K562 (cell line): Measurements from ENCODE around the gene PDGFC. TPM values are rescaled to one million over a fixed set of nuclear protein-coding genes. Genes with fewer than 3 reads are reported as not detected.

Experiments used
- BRF1 ChIP-seq: IDR thresholded peaks from 3 replicates; pipeline ENCODE4 v1.6.1; 2011; ENCODE audit warnings: borderline replicate concordance, mild to moderate bottlenecking; ENCODE audit not compliant: insufficient read length; ENCODE audit errors: extremely low read depth
- DACH1 ChIP-seq: fragments of 450-650 bp; IDR thresholded peaks from 2 replicates; pipeline ENCODE4 v1.6.1; 2018; ENCODE audit not compliant: partially characterized antibody
- polyA plus RNA-seq, 8 experiments: library from polyadenylated mRNA; depleted of rRNA in 4 of 8; stranded (reverse) in 5 of 8; unstranded in 3 of 8; fragments of >200 nt; fragmentation: Nextera tagmentation in 2 of 8; fragmentation: Illumina TruSeq in 1 of 8; extraction: Ambion mirVana in 2 of 8; extraction: Trizol in 1 of 8; gene quantifications; 2 replicates each; pipeline versions ENCODE4 v1.2.1 to v1.2.3, GENCODE V29; 2011 to 2014; ENCODE audit warnings: inconsistent platforms in 1 of 8, missing spikeins in 1 of 8
- total RNA-seq, 7 experiments: library from RNA; depleted of rRNA in 6 of 7; stranded (reverse); fragments of >200 nt in 6 of 7; fragmentation: Illumina TruSeq in 2 of 7; extraction: Trizol in 2 of 7; gene quantifications; 2 replicates each; pipeline versions ENCODE4 v1.2.1 to v1.2.3, GENCODE V29; 2011 to 2021; ENCODE audit warnings: low replicate concordance in 1 of 7
- TF ChIP-seq, protein P1 (sequence below): fragments of 200-600 bp; sonication (generic); IDR thresholded peaks from one replicate; pipeline ENCODE4 v1.6.1; 2012; ENCODE audit warnings: mild to moderate bottlenecking, low read depth, low read length, inconsistent platforms

Gene PDGFC
- total and polyA plus RNA-seq, 9 of the 15 experiments (the other 6 are each of a cell fraction or from before 2014, with no cell fraction given), result not detected

DNA sequence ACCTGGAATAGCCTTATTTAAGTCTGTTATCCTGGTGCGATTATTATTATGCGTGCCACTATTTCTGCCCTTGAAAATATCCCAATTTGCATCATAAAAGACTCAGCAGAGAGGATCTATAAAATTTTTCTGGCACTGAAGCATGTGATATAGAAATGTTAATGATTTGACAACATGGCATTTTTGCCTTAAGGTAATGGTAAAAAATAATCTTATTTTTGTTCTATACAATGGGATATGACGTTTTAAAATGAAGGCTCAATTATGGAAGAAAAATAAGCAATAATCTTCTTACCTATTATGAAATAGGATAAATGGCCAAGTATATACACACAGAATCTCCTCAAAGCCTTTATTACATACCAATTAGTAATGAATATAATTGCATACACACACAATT lies 113.5 kb downstream of the PDGFC start (continued):
- TF ChIP-seq, protein P1, sequence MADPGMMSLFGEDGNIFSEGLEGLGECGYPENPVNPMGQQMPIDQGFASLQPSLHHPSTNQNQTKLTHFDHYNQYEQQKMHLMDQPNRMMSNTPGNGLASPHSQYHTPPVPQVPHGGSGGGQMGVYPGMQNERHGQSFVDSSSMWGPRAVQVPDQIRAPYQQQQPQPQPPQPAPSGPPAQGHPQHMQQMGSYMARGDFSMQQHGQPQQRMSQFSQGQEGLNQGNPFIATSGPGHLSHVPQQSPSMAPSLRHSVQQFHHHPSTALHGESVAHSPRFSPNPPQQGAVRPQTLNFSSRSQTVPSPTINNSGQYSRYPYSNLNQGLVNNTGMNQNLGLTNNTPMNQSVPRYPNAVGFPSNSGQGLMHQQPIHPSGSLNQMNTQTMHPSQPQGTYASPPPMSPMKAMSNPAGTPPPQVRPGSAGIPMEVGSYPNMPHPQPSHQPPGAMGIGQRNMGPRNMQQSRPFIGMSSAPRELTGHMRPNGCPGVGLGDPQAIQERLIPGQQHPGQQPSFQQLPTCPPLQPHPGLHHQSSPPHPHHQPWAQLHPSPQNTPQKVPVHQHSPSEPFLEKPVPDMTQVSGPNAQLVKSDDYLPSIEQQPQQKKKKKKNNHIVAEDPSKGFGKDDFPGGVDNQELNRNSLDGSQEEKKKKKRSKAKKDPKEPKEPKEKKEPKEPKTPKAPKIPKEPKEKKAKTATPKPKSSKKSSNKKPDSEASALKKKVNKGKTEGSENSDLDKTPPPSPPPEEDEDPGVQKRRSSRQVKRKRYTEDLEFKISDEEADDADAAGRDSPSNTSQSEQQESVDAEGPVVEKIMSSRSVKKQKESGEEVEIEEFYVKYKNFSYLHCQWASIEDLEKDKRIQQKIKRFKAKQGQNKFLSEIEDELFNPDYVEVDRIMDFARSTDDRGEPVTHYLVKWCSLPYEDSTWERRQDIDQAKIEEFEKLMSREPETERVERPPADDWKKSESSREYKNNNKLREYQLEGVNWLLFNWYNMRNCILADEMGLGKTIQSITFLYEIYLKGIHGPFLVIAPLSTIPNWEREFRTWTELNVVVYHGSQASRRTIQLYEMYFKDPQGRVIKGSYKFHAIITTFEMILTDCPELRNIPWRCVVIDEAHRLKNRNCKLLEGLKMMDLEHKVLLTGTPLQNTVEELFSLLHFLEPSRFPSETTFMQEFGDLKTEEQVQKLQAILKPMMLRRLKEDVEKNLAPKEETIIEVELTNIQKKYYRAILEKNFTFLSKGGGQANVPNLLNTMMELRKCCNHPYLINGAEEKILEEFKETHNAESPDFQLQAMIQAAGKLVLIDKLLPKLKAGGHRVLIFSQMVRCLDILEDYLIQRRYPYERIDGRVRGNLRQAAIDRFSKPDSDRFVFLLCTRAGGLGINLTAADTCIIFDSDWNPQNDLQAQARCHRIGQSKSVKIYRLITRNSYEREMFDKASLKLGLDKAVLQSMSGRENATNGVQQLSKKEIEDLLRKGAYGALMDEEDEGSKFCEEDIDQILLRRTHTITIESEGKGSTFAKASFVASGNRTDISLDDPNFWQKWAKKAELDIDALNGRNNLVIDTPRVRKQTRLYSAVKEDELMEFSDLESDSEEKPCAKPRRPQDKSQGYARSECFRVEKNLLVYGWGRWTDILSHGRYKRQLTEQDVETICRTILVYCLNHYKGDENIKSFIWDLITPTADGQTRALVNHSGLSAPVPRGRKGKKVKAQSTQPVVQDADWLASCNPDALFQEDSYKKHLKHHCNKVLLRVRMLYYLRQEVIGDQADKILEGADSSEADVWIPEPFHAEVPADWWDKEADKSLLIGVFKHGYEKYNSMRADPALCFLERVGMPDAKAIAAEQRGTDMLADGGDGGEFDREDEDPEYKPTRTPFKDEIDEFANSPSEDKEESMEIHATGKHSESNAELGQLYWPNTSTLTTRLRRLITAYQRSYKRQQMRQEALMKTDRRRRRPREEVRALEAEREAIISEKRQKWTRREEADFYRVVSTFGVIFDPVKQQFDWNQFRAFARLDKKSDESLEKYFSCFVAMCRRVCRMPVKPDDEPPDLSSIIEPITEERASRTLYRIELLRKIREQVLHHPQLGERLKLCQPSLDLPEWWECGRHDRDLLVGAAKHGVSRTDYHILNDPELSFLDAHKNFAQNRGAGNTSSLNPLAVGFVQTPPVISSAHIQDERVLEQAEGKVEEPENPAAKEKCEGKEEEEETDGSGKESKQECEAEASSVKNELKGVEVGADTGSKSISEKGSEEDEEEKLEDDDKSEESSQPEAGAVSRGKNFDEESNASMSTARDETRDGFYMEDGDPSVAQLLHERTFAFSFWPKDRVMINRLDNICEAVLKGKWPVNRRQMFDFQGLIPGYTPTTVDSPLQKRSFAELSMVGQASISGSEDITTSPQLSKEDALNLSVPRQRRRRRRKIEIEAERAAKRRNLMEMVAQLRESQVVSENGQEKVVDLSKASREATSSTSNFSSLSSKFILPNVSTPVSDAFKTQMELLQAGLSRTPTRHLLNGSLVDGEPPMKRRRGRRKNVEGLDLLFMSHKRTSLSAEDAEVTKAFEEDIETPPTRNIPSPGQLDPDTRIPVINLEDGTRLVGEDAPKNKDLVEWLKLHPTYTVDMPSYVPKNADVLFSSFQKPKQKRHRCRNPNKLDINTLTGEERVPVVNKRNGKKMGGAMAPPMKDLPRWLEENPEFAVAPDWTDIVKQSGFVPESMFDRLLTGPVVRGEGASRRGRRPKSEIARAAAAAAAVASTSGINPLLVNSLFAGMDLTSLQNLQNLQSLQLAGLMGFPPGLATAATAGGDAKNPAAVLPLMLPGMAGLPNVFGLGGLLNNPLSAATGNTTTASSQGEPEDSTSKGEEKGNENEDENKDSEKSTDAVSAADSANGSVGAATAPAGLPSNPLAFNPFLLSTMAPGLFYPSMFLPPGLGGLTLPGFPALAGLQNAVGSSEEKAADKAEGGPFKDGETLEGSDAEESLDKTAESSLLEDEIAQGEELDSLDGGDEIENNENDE, result no peak
- no peak for TF ChIP-seq BRF1
- TF ChIP-seq DACH1, result no peak
